HG02981 (cell line): ENCODE results near the gene RUNX2.

ENCODE experiments used
- ATAC-seq: cut with Tn5 transposase; IDR thresholded peaks from one replicate; pipeline ENCODE4 v1.9.1; 2021; ENCODE audit warnings: mild to moderate bottlenecking, moderate library complexity; ENCODE audit not compliant: unreplicated experiment

Gene RUNX2

GRCh38 chr6:45609141-45609638 is 281.1 kb downstream of the RUNX2 start:
- ATAC-seq, result no peak

DNA sequence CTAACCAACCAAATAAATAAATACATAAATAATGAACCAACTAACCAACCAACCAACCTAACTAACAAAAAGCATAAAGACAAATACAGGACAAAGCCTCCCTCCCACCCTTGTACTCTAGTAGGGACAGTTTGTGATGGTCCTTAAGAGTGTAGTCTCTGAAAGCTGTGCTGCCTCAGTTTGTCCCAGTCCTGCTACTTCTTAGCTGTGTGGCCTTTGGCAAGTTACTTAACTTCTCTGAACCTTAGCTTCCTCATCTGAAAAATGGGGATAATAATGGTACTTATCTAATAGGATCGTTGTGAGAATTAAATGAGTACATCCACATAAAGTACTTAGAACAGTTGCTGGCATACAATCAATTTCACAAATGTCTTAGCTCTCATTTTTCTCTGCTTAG is 282.2 kb downstream of the RUNX2 start:
- no peak for ATAC-seq

- ATAC-seq, result no peak
These were observed 282.7 kb downstream of the RUNX2 start for GRCh38 chr6:45610832-45611231.

DNA sequence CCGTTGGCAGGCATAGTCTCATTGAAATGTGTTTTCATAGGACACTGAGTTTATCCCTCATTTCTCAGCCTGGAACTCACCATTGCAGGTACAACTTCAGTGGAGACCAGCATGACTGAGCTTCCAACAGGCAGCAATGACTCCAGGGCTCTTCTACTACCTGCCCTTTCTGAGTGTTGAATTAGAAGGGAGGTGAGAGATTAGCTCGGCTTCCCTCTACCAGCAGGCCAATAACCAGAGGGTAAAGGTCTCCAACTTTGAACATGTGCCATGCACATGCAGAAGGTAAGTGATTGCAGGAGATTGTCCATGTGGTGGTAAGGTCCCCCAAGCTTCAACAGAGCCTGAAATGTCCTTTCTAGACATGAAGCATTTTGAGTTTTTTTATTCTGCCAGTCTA is 283.4 kb downstream of the RUNX2 start:
- ATAC-seq, result no peak

DNA sequence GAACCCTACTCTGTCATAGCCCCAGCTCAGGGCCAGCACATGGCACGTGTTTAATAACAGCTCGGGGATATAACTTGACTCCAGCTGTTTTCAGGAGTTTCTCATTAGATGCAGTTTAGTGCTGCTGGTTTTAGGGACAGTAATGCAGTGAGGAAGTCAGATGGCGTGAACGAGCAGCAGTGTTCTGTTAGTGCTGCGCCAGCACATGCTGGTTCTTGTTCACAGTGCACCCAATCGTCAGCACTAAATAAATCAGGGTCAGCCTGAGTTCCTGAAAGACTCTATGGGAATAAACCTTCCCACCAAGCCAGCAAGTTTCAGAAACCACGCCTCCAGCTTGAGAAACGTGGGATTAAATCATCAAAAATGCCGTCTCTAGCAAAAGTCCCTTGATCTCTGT is 285.5 kb downstream of the RUNX2 start:
- ATAC-seq, result no peak

DNA sequence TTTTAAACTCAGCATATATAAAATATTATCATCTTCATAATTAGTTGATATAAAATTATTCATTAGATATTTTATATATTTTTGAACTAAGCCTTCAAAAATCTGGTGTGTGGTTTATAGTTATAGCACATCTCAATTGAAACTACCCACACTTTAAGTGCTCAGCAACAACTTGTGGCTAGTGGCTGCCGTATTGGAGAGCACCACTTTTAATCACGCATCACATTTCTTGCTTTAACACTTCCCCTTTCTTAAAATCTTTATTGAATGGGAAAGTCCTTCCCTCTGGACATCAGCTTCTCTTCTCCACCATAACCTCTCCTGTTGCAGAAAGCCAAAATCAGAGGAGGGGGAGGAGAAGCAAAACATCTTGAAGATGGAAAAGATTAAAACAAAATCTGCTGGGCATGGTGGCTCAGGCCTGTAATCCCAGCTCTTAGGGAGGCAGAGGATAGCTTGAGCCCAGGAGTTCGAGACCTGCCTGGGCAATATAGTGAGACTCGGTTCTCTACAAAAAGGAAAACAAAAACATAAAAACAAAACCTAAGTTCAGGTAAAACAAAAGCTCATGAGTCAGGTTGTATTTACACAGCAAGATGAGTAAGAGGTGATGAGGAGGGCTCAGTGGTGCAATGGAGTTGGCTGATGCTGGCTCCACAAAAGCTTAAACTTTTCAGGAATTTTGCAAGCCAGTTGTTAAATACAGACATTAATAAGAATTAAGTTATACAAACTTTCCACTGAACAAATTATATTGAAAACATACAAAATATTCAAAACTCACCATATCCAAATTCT is 286.6 kb downstream of the RUNX2 start:
- no peak for ATAC-seq

DNA sequence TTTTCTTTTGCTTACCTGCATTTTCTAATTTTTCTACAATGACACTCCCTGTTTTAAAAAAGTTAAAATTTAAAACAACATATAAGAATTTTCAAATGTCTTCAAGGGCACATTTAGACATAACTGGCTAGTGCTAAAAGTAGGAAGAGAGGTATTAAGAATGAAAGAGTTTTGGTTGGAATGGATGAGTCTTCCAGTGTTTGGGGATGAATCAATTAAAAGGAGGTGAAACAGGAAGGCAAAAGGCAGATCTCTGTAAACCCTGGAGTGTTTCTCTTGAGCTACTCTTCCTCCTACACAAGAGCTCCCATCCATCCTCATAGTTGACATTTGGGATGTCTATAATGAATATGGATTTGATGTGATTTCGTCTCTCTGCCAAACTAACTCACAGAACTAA is 288.1 kb downstream of the RUNX2 start:
- ATAC-seq, result no peak

DNA sequence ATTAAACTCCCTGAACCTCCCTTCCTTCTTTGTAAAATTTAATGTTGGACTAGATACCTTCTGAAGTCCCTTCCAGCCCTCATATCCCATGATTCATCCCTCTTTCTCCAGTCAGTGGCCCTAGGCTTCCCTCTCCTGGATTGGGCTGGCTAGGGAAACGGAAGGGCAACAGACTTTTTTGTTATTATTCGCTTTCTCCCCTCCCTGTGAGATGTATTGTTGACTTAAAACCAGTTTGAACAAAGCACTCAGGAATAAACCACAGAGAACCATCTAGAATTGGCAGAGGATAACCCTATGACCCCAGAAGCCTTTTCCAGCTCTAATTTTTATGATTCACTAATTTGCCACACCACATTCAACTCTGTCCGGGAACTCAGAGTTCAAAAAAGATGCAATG is 289.3 kb downstream of the RUNX2 start:
- ATAC-seq, result no peak

- no peak for ATAC-seq
These were observed 290.1 kb downstream of the RUNX2 start for GRCh38 chr6:45618259-45618658.

DNA sequence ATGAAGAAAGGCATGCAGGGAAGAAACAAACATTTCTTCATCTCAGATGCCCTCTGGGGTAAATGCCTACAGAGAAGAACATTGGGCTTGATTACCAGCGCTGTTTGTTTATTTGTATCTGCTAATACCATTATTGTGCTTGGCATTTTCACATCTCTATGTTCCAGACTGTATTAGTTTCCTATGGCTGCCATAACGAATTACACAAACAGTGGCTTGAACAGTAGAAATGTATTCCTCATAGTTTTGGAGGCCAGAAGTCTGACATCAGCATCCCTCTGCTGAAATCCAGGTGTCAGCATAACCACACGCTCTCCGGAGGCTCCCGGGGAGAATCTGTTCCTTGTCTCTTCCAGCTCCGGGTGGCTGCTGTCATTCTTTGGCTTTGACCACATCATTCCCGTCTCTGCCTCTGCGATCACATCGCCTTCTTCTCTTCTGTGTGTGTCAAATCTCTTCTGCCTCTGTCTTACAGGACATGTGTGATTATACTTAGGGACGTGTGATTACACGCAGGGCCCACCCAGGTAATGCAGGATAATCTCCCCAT is 291.2 kb downstream of the RUNX2 start:
- no peak for ATAC-seq

DNA sequence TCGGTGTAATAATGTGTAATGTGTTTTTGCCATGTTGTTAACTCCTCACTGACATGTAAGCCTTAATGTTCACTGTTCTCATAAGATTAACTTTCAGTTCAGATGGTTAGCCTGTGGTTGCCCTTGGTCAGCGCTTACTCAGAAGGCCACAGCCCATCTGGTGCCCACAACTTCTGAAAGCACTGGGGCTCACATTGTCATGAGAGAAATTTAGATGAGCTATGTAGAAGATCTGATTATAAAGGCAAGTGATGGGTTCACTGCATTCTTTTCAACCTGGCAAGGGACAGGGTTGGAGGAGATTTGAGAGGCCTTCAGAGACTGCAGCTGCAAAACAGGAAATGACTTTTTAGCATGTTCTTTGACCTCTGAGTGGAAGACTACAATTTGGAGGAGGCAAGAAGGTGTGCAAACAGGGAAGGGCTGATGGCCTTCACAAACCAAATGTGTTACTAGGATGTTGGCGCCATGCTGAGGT is 291.9 kb downstream of the RUNX2 start:
- ATAC-seq, result no peak

DNA sequence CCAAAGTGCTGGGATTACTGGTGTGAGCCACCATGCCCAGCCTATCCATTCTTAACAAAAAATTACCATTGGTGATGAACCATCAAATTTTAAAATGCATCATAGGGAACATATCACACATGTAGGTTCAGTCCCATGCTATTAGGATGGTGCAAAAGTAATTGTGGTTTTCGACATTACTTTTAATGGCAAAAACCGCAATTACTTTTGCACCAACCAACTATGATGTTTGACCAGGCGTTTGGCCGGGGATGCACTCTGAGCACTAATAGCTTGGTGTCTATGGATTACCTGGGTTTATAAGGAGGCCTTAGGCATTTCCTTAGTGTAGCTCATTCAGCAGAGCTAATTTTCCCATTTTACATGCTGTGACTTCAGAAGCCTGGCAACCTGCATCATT is 296.1 kb downstream of the RUNX2 start:
- ATAC-seq, result no peak

DNA sequence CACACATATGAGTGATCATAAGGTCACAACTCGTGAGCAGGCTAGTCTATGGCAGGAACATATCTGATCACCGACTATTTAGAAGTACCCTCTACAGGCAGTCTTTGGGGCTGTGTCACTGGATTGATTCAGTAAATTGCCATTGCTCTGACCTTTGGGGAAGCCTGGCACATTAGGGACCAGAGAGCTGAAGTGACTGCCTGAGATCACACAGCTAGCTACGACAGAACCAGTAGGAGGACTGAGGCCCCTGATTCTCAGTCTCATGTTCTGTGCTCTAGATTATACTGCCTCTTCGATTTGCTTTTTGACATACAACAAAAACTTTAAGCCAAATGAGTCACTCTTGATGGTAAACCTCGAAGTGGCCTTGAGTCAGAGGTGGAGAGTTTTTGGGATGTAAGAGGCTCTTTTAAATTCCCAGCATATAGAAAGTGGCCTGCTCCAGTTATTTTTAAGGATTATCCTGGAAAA is 297.1 kb downstream of the RUNX2 start:
- no peak for ATAC-seq

DNA sequence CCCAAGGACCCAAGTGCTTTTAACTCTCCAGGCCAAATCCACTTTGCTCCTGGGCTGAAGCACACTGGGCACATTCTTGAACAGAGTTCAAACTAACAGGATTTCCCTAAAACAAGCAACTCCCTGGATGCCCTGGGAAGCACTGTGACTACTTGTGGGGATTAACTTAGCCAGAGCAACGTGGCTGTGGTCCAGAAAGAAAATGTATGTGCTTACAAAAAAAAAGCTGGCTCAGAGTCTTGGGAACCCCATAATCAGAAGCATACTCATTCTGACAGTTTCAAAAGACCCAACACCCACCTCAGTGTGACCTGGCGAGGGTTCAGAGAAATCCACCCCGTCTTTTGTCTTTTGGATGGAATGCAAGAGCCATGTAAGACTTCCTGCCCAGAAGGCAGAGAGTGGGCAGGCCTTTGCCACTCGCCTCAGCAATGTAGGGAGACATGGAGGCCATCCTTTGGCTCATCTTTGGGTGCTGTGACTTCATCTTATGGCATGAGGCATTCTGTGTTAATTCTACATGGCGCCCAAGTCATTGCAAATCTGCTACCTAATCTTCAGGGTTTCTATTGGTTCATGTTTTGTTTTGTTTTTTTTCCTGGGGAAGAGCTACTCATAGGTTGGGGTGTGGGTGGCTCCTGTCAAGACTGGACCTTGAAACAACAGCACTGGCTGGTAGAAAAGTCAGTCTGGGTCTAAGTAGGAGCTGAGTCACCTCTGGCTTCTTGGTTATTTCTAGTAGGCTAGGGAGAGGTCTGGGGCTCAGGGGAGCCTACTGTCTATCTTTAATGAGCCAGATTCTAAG is 298.2 kb downstream of the RUNX2 start:
- no peak for ATAC-seq

- no peak for ATAC-seq
These were observed 302.2 kb downstream of the RUNX2 start for GRCh38 chr6:45630314-45630713.

GRCh38 chr6:45630801-45631200 is 302.7 kb downstream of the RUNX2 start:
- ATAC-seq, result no peak

DNA sequence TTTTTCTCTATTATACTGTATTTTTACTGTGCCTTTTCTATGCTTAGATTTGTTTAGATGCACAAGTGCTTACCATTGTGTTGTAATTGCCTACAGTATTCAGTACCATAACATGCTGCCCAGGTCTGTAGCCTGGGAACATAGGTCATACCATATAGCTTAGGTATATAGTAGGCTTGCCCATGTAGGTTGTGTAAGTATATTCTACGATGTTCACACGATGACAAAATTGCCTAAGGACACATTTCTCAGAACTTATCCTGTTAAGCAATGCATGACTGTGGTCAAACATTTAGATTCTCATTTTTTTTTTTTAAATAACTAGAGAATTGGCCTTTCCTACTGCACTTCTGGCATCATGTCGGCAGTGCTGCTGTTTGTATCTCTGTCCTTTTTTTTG is 303.3 kb downstream of the RUNX2 start:
- ATAC-seq, result no peak

DNA sequence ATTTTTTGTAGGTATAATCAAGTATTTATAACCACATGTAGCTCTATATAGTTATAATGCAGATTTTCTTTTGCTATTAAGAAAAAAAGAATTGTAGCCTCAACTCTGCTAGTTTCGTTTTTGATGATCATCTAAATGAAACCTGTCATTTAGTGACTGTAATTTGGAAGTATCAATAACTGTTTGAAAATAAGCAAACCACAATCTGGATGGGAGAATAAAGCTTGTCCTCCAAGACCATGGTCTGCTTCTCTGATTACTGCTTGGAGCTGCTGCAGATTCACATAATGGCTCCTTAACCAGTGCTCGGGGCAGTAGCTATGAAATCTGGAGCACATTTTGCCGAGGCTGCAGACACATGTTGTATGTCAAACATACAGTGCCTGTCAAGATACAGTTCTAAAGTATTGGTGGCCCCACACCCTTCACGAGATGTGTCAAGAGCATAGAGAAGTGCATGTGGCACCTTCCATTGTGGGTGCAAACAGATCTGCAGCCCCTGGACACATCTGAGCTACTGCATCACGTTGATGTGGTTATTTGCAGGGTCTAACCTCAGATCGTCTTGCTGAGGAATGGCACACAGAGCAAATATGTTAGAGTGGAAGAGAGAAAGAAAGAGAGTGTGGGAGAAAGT is 305.3 kb downstream of the RUNX2 start:
- no peak for ATAC-seq

- no peak for ATAC-seq
These were observed 306.1 kb downstream of the RUNX2 start for GRCh38 chr6:45634231-45634630.

DNA sequence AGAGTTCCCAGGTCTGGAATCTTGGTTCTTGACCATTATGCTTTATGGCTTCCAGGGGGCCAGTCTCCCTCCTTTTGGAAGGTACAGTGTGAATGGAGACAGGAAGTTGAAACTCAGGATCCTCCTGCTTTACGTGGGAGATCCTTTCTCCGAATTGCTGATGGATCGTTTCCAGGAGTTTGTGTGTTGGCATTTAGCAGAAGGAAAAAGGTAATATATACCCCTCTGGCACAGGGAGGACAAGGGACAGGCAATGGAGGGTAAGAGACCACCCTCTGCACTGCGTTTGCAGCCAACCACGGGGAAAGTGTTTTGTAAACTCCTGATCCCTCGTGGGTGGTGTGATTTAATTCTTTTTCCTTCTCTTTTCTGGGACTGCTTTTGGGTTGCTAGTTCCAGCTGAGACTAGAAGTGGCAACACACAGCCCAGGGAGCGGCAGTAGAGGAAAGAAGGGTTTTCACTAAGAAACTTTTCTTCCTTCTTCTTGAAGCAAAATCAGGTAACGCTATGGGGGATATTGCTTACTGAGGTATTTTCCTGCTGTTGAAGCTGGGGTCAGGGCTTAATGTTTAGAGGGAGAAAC is 307.2 kb downstream of the RUNX2 start:
- no peak for ATAC-seq

GRCh38 chr6:45637056-45637455 is 308.9 kb downstream of the RUNX2 start:
- no peak for ATAC-seq
